Spleen (tissue), 13 donors: Measurements from ENCODE around the gene GTF2H2C. TPM values are rescaled to one million over a fixed set of nuclear protein-coding genes. Genes with fewer than 3 reads are reported as not detected.
"Not testable (repeated sequence)": the region's sequence is repeated elsewhere in the genome, so short reads cannot be mapped to it uniquely, and the experiment has no call there.

Experiments used
- DNase-seq: peaks from one replicate; pipeline ENCODE4 v3.0.0-alpha.2; 2020
- H3K27ac ChIP-seq, 8 donors: fragments of 200-600 bp; sonication (generic) in 7 of 8; 1 replicate in 4 of 8; 2 replicates in 4 of 8; pipeline versions ENCODE4 v1.5.0 to v1.8.0; 2016 to 2021; ENCODE audit warnings: inconsistent platforms in 4 of 8, mild to moderate bottlenecking in 4 of 8, moderate library complexity in 1 of 8
- H3K27me3 ChIP-seq, 7 donors: fragments of 200-600 bp; sonication (generic) in 6 of 7; replicated peaks in 1 of 7; 1 replicate in 4 of 7; 2 replicates in 3 of 7; pipeline versions ENCODE4 v1.5.0 to v1.8.0; 2016 to 2021; ENCODE audit warnings: inconsistent platforms in 3 of 7, mild to moderate bottlenecking in 1 of 7
- H3K36me3 ChIP-seq, 6 donors: fragments of 200-600 bp; sonication (generic) in 5 of 6; 1 replicate in 4 of 6; 2 replicates in 2 of 6; pipeline versions ENCODE4 v1.5.0 to v1.8.0; 2016 to 2021; ENCODE audit warnings: inconsistent platforms in 2 of 6
- H3K4me1 ChIP-seq, 6 donors: fragments of 200-600 bp; sonication (generic) in 5 of 6; 1 replicate in 3 of 6; 2 replicates in 3 of 6; pipeline versions ENCODE4 v1.5.0 to v1.8.0; 2016 to 2021; ENCODE audit warnings: inconsistent platforms in 3 of 6
- H3K4me3 ChIP-seq, 8 donors: fragments of 200-600 bp; sonication (generic) in 7 of 8; 1 replicate in 4 of 8; 2 replicates in 4 of 8; pipeline versions ENCODE4 v1.5.0 to v1.8.0; 2016 to 2021; ENCODE audit warnings: inconsistent platforms in 4 of 8, mild to moderate bottlenecking in 4 of 8, moderate library complexity in 2 of 8
- H3K9me3 ChIP-seq, 8 donors: fragments of 200-600 bp; sonication (generic) in 7 of 8; 1 replicate in 4 of 8; 2 replicates in 4 of 8; pipeline versions ENCODE4 v1.5.0 to v1.8.0; 2016 to 2021; ENCODE audit warnings: inconsistent platforms in 4 of 8
- CTCF ChIP-seq, 11 experiments: fragments of 200-600 bp in 7 of 11; fragments of 450-650 bp in 4 of 11; sonication (generic) in 4 of 11; IDR thresholded peaks in 8 of 11; conservative IDR thresholded peaks in 3 of 11; 1 replicate in 7 of 11; 2 replicates in 4 of 11; pipeline versions ENCODE4 v1.4.0 to v1.8.0; 2016 to 2021; ENCODE audit warnings: antibody characterized with exemption in 11 of 11, inconsistent platforms in 4 of 11, mild to moderate bottlenecking in 1 of 11
- POLR2A ChIP-seq, 3 donors: fragments of 450-650 bp; IDR thresholded peaks; one replicate each; pipeline ENCODE4 v1.5.1; 2017; ENCODE audit warnings: antibody characterized with exemption in 3 of 3, mild to moderate bottlenecking in 1 of 3
- POLR2AphosphoS5 ChIP-seq, 3 donors: sonication (generic); formaldehyde crosslinking; IDR thresholded peaks; one replicate each; pipeline ENCODE4 v1.5.1; 2017; ENCODE audit warnings: antibody characterized with exemption in 3 of 3
- WGBS, 5 donors: extraction: QIAGEN DNeasy Blood & Tissue Kit in 3 of 5; methylation state at CpG; one replicate each; pipeline versions ENCODE4 v1.1.5 to v1.1.7; 2013 to 2018; 5-methylcytosine and 5-hydroxymethylcytosine counted together
- intact Hi-C: fragments of 100-400 bp; cut with DNase I; formaldehyde crosslinking; loops from one replicate; pipeline ENCODE4 v1.15.0; 2023; ENCODE audit warnings: low total_unique reads
- long read RNA-seq, 2 donors: transcript quantifications; one replicate each; lab custom pipeline, GENCODE V29; 2026
- polyA plus RNA-seq, 3 donors: library from polyadenylated mRNA; stranded (reverse); fragments of 200-250 nt; gene quantifications; one replicate each; pipeline ENCODE4 v1.2.1, GENCODE V29; 2013
- total RNA-seq, 7 donors: library from RNA; depleted of rRNA in 3 of 7; stranded (reverse); fragments of >200 nt in 3 of 7; fragmentation: NEBNext Ultra II Directional in 4 of 7; extraction: Animal tissue kit (Norgen Biotek cat#: 25700) in 4 of 7; gene quantifications; one replicate each; pipeline versions ENCODE4 v1.1.0 to v1.2.1, GENCODE V29; 2016 to 2021
- donor health status: healthy with polysubstance abuse.
- donor health status: DM: no; HTN: no; CAD: no; lungs with moderate emphysema.
- donor health status: DM: no; HTN: no; CAD: no.
- donor health status: Bipolar disorder and iron deficiency.
- donor health status: healthy.
- donor health status: DM: no; HTN: no; CAD: no.
- donor health status: DM: yes; HTN: yes; CAD: no.

Gene GTF2H2C
- total RNA-seq: 10 to 100 TPM; 20.8 to 37.1 (median 28.6) TPM
- 10 to 100 TPM; 11.1 to 19.6 (median 16.6) TPM for polyA plus RNA-seq
- long read RNA-seq, donor 1, partial matches to known transcripts: 0 of 2 reads
- long read RNA-seq, donor 1, other reads (novel, unspliced or antisense): 0 of 2 reads
- long read RNA-seq, donor 2: 0 reads

GRCh38 chr5:69559908-69560330 is at the start of gene GTF2H2C:
GTF2H2C (plus strand) TSS chr5:69560191; CDS start chr5:69565133, 4,942 bp downstream.
- peak in 2 of 3 donors; percentile 62 to 70 for TF ChIP-seq POLR2AphosphoS5 (IDR thresholded peaks at IDR 0.05)
- TF ChIP-seq CTCF (IDR thresholded peaks at IDR 0.05 in 8 of 11, conservative IDR thresholded peaks at IDR 0.05 in 3 of 11): peak in 3 of 11 experiments; percentile 31 to 50 (median 36)
- peak; percentile 94 for DNase-seq
- intact Hi-C loops, H3K36me3 ChIP-seq, H3K9me3 ChIP-seq, H3K27me3 ChIP-seq: not testable (repeated sequence)
- Histone ChIP-seq H3K27ac (peak within 1 kb of the TSS in 6 of 8 donors; percentile 44 to 76 (median 60)), H3K4me3 (peak within 1 kb of the TSS; percentile 23 to 69 (median 43)), H3K4me1 (peaks cover 0 to 11% (median 4%) of the 10 kb centered on the region in 6 donors)
- 0 to 1% (median 0%) methylated on average over 6 to 40 of the region's 40 CpGs for WGBS, 5 donors

GRCh38 chr5:69510694-69511093 is 49.3 kb upstream of the GTF2H2C start:
- Histone ChIP-seq H3K4me1 (no peaks in the 10 kb centered on the region), H3K4me3 (no peak overlapping the region), H3K27me3 (no peaks in the 10 kb centered on the region), H3K9me3 (no peaks in the 10 kb centered on the region), H3K27ac (no peak overlapping the region), H3K36me3 (no peaks in the 10 kb centered on the region)
- intact Hi-C loops: no loop called here
- TF ChIP-seq POLR2AphosphoS5 (IDR thresholded peaks at IDR 0.05): no peak
- no peak for TF ChIP-seq CTCF (IDR thresholded peaks at IDR 0.05 in 8 of 11, conservative IDR thresholded peaks at IDR 0.05 in 3 of 11)
- TF ChIP-seq POLR2A (IDR thresholded peaks at IDR 0.05): no peak
- DNase-seq: no peak
- WGBS, 5 donors: 73 to 100% (median 84%) methylated on average over 2 of the region's 2 CpGs

GRCh38 chr5:69512740-69513260 is 47.2 kb upstream of the GTF2H2C start:
- TF ChIP-seq POLR2AphosphoS5 (IDR thresholded peaks at IDR 0.05) (no peak), POLR2A (IDR thresholded peaks at IDR 0.05) (no peak), CTCF (IDR thresholded peaks at IDR 0.05 in 8 of 11, conservative IDR thresholded peaks at IDR 0.05 in 3 of 11) (no peak)
- Histone ChIP-seq H3K4me3 (no peak overlapping the region), H3K9me3 (no peaks in the 10 kb centered on the region), H3K27me3 (no peaks in the 10 kb centered on the region), H3K36me3 (no peaks in the 10 kb centered on the region), H3K4me1 (no peaks in the 10 kb centered on the region), H3K27ac (no peak overlapping the region)
- intact Hi-C loops: no loop called here
- no peak for DNase-seq
- 88 to 93% (median 92%) methylated on average over 2 of the region's 2 CpGs for WGBS, 5 donors

- H3K27ac ChIP-seq, DNase-seq, H3K4me3 ChIP-seq, H3K4me1 ChIP-seq, intact Hi-C loops, H3K36me3 ChIP-seq, H3K9me3 ChIP-seq, H3K27me3 ChIP-seq: not testable (repeated sequence)
- WGBS, 5 donors: 97 to 100% (median 97%) methylated on average over 8 to 25 of the region's 30 CpGs
Measured at GRCh38 chr5:69515570-69515969, 44.4 kb upstream of the GTF2H2C start.
